CD4-positive, alpha-beta T cell treated with Interleukin-15 for 4 hours (primary cell): Measurements from ENCODE around the gene KANSL3.

Experiments used
- DNase-seq: peaks from one replicate; pipeline ENCODE4 v3.0.0-alpha.2; 2020; ENCODE audit warnings: low spot score

Gene KANSL3

GRCh38 chr2:96604104-96604503, 34.0 kb downstream of the KANSL3 start:
- no peak for DNase-seq

GRCh38 chr2:96602330-96602823, 35.7 kb downstream of the KANSL3 start:
- no peak for DNase-seq

- no peak for DNase-seq
Observed at GRCh38 chr2:96601382-96602292, 36.5 kb downstream of the KANSL3 start.

GRCh38 chr2:96599941-96600340, 38.2 kb downstream of the KANSL3 start:
- no peak for DNase-seq

- DNase-seq, result no peak
Observed at GRCh38 chr2:96596596-96596995, 41.5 kb downstream of the KANSL3 start.

- peak; percentile 24 for DNase-seq
Observed at GRCh38 chr2:96594691-96595152, 43.4 kb downstream of the KANSL3 start.

GRCh38 chr2:96594282-96594681, 43.8 kb downstream of the KANSL3 start:
- DNase-seq, result no peak

GRCh38 chr2:96591494-96591893, 46.6 kb downstream of the KANSL3 start:
- no peak for DNase-seq

GRCh38 chr2:96591054-96591453, 47.1 kb downstream of the KANSL3 start:
- DNase-seq, result no peak

GRCh38 chr2:96587843-96588242, 50.3 kb downstream of the KANSL3 start:
- DNase-seq, result no peak

- DNase-seq, result no peak
Observed at GRCh38 chr2:96584017-96584416, 54.1 kb downstream of the KANSL3 start.

GRCh38 chr2:96580771-96581170, 57.3 kb downstream of the KANSL3 start:
- DNase-seq, result no peak

GRCh38 chr2:96579422-96579821, 58.7 kb downstream of the KANSL3 start:
- DNase-seq, result no peak

- no peak for DNase-seq
Observed at GRCh38 chr2:96578731-96579130, 59.4 kb downstream of the KANSL3 start.

- DNase-seq, result no peak
Observed at GRCh38 chr2:96577501-96577900, 60.6 kb downstream of the KANSL3 start.

- no peak for DNase-seq
Observed at GRCh38 chr2:96575785-96576456, 62.2 kb downstream of the KANSL3 start.

GRCh38 chr2:96574364-96574763, 63.7 kb downstream of the KANSL3 start:
- DNase-seq, result no peak

- no peak for DNase-seq
Observed at GRCh38 chr2:96568094-96568493, 70.0 kb downstream of the KANSL3 start.

GRCh38 chr2:96565111-96565510, 73.0 kb downstream of the KANSL3 start:
- DNase-seq, result no peak

GRCh38 chr2:96564563-96564962, 73.5 kb downstream of the KANSL3 start:
- DNase-seq, result no peak

GRCh38 chr2:96564026-96564425, 74.1 kb downstream of the KANSL3 start:
- no peak for DNase-seq

GRCh38 chr2:96558485-96558884, 79.6 kb downstream of the KANSL3 start:
- DNase-seq, result no peak

- no peak for DNase-seq
Observed at GRCh38 chr2:96558061-96558460, 80.1 kb downstream of the KANSL3 start.
